Central memory CD4-positive, alpha-beta T cell (primary cell): ENCODE results near the gene AJAP1.

ENCODE experiments used
- DNase-seq: peaks from one replicate; pipeline ENCODE4 v3.0.0; 2022

Gene AJAP1

DNA sequence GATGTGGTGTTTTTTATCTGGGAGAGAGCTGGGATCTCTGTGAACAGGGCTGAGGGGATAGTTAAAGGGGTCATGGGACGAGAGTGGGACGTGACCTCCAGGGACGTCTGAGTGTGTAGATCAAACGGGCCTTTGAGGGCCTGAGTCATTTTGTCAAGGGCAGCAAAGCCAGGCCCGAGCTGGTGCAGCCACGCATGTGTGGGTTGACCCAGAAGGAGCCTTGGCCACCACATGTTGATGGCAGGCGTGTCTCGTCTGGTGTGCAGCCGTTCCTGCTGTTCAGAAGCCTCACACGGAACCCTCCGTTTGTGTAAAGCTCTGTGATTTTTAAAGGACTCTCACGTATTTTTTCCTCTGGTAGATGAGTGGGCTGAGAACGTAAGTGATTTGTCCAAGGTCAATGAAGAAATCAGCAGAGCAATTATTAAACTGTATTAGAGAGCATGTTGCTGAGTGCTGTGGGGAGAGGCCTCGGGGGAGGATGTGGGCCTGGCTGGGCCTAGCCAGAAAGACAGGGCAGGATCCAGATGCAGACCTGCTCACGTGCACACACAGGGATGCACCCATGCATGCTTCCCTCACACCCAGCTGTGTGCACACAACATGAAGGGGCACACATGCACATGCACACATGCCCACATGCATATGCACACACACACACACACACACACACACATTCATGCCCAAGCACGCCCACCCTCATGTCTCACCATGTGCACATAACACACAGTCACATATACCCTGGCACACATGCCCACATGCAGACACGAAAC lies 89.8 kb downstream of the AJAP1 start:
- DNase-seq, result no peak

DNA sequence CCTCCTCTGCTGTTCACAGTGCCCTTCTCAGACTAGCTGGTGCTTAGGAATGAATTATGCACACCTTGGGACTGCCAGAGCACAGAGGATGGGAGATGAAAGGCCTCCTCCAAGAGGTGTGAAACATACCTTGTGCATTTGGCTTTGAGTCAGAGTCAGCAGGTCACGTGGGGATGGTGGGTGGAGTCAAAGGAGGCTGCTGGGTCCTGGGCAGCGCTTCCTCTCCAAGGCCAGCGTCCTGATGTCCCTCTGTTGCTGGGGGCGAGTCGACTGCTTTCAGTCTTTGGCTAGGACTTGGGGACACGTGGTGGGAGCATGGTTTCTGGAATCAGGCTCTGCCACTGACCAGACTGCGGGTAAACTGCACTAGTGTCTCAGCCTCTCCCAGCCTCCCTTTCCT lies 91.2 kb downstream of the AJAP1 start:
- no peak for DNase-seq

DNA sequence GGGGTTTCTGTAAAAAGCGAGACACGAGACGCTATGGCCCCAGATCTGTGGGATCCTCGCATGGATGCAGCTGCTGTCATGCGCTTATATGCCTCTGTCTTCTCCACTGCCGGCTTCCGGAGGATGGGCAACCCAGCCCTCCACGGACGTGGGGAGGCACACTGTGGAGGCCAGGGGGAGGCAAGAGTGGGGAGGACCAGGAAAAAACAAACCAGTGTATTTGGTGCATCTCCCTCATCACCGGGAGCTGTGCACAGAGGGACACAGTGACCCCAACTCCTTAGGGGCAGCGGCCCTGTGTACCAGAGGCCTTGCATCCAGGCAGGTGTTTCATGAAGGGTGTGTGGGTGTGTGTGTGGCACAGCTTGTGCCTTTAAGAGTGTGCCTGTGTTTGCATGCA lies 95.0 kb downstream of the AJAP1 start:
- DNase-seq, result no peak

DNA sequence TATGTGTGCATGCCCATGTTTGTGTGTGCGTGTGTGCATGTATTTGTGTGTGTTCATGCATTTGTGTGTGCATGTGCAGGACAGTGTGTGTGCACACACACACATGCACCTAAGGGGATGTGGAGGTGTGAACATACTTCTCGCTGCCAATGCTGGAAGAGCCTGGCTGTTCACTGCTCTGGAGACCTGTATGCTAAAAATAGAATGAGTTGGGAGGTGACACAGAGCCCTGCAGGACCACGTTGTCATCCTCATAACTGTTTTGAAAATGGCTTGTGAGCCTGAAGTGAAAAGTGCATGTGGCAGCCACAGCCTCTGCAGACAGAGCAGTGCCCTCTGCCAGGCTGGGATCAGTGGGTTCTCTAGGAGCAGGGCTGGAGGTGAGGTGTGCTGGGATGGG lies 95.8 kb downstream of the AJAP1 start:
- no peak for DNase-seq

DNA sequence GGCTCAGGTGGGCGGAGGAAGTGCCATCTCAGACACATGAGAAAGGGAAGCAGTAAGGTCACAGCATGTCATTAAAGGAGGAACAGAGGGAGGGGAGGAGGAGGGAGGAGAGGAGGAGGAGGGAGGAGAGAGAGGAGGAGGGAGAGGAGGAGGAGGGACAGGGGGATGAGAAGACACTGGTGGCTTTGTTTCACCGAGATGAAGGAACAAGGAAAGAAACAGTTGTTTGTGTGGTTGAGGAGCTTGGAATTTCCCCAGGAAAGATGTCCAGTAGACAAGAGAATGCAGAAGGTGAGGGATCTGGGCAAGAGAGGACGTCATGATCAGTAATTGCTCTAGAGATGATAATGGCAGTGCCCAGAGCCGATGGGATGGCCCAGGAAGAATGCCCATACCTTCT lies 97.7 kb downstream of the AJAP1 start:
- DNase-seq, result no peak

DNA sequence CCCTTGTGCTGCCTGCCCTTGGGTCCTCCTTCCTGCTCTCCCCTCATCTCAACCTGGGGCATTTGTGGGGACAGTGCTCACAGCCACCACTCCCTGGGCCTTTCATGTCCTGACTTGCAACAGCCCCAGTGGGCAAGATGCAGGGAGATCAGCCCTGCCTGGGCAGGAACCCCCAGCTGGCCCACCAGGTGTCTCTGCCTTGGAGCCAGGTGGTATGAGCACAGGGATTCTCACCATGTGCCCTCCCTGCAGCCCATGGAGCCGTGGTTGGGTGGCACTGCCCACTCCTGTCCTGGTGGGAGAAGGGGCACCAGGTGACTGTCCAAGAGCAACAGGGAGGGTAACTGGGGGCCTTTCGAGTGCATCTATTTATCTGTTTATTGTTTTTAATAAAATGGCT lies 100.4 kb downstream of the AJAP1 start:
- no peak for DNase-seq

DNA sequence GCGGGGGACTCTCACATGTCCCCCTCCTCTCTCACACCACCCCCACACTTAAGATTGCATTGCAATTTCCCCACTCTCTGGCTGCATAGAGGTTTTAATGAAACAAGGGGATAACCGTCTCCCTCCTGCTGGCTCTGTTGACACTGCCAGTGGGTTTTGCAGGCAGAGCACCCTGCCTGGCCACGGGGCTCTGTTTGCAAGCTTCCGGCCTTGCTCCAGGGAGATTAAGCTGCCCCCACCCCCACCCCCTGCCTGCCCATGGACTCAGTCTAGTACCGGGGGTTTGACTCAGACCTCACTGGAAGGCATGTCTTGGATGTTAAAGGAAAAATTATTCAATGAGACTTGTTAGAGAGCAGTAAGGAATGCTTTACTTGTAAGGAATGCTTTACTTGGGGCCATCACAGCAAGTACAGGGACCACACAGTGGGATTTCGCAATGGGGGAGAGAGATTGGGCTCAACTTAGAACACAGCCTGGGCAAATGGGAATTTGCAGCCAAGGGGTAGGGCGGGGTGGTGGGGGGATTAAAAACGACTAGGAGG lies 101.0 kb downstream of the AJAP1 start:
- no peak for DNase-seq

DNA sequence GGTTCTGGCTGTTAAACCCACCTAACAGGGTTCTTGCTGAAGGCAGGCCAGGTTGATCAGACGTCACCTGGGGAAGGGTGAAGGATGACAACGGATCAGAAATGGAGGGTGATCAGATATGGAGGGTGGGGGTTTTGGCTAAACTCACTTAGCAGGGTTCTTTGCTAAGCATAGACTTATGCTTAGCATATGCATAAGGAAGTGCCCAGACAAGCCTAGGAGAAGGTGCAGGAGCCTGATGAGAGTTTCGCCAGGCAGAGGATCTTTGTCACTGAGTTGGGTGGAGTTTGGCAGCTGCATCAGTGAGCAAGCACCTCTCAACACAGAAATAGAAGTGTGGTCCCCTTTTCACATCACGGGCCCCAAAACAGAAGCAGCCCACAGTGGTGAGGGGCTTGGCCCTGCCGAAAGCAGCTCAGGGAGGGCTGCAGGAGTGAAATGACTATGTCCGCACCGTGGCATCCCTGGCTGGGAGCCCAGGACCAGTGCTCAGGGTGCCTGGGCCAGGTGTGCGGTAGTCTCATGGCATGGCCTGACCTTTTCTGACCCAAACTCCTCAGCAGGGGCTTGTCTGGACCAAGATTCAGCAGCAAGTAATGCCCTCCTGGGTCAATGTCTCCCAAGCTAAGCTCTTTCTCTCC lies 101.6 kb downstream of the AJAP1 start:
- no peak for DNase-seq

DNA sequence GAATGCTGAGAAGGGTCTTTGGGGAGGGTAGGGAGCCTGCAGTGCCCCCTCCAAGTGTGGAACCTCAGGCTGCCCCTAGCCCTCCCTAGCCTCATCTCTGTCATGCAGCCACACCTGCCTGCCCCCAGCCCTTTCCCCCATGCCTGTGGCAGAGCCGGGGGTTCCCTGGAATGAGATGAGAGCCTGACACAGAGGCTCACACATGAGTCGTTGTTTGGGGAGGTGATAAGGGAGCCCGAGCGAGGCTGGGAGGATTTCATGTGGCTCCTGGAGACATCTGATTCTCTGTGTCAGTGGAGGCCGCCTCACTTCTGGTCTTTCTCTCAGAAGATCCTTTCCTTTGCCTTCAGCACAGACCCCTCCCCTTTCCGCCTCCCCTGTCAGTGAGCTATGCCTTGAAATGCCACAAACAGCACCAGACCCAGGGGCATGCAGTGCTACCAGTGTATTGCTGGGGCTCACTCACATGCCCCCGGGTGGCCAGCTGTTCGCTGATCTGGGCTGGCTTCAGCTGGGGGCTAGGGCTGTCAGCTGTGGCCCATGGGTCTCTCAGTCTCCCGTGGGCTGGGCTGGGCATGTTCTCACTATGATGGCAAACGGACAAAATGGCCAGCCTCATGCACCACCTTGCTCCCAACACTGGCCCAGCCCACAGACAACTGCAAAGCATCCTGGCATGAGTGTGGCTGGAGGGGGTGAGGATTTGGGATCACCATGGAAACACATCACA lies 102.6 kb downstream of the AJAP1 start:
- no peak for DNase-seq

DNA sequence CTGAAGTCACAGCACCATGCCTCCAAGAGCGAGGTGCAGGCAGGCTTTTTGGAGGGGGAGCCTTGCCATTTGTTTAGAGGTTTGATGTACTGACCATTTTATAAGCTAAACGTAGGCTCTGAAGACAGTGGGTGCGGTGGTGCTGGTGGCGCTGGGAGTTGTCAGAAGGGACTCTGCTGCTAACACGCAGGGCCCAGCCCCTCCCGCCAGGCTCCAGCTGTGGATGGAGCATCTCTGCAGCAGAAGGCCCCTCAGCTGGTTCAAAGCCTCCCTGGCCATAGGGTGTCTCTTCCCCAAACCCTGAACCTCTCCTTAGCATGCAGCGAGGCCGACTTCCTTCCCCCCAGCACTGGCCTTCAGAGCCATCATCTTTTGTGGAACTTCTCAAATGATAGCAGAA lies 105.3 kb downstream of the AJAP1 start:
- DNase-seq, result no peak

DNA sequence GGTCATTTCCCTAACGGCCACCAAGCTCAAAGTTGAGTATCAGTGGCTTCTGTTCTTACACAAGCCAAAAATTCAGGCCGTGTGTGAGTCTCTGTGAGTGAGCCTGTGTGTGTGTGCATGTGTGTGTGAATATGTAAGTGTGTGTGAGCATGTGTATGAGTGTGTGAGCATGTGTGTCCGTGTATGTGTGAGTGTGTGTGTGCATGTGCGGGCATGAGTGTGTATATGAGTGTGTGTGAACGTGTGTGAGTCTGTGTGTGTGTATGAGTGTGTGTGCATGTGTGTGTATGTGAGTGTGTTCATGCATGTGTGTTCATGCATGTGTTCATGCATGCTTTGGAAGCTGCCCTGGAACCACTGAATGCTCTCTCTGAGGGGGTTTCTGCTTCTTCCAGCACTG lies 105.7 kb downstream of the AJAP1 start:
- no peak for DNase-seq

DNA sequence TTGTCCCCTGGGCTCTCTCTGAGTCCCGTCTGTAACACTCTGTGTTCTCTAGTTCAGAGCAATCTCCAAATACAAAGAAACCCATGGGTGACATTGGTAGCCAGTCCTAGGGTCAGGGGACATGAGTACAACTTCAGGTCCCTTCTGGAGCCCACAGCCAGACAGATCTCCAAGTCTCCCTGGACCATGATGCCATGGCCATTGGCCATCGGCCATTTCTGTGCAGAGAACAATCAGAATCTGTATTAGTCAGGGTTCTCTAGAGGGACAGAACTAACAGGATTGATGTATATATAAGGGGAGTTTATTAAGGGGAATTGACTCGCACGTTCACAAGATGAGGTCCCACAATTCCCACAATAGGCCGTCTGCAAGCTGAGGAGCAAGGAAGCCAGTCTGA lies 106.9 kb downstream of the AJAP1 start:
- DNase-seq, result no peak

DNA sequence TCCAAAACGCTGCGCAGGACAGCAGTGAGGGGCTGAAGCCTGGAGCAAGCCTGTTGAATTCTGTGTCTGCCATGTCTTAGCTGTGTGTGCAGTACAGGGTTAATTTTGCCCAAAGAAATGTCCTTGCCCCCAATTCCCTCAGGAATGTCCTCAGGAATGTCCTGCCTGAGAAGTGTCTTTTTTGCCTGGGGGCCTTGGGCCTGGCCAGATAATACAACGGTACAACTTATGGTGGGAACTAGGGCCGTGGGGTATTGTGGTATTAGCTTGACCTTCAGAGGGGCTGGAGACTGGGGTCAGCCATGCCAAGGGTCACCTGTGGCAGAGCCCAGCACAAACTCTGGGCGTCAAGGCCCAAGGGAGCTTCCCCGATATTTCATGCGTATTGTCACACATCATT lies 107.7 kb downstream of the AJAP1 start:
- no peak for DNase-seq

DNA sequence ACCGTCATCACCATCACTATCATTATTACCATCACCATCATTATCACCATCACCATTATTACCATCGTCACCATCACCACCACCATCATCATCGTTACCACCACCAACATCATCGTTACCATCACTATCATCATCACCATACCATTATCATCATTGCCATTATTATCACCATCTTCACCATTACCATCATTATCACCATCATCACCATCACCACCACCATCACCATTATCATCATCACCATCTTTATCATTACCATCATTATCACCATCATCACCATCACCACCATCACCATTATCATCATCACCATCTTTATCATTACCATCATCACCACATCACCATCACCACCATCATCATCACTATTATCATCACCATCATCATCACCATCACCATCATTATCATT lies 112.9 kb downstream of the AJAP1 start:
- DNase-seq, result no peak

DNA sequence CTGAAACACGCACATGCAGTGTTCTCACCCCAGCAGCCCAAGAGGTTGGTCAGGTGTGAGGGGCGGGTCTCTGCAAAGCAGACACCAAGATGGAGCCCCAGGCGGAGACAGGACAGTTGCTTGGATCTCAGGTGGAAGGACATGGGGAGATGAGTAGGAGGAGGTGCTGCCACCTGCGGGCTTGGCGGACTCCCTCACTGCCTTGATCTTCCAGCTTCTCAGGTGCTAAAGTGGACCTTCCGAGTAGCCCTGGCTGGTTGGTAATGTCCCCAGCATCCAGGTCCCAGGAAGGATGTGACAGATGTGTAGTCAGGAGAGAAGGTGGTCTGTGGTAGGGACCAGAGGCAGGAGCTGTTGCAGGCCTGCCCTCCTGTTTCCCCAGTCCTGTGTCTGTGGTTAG lies 114.1 kb downstream of the AJAP1 start:
- DNase-seq, result no peak

DNA sequence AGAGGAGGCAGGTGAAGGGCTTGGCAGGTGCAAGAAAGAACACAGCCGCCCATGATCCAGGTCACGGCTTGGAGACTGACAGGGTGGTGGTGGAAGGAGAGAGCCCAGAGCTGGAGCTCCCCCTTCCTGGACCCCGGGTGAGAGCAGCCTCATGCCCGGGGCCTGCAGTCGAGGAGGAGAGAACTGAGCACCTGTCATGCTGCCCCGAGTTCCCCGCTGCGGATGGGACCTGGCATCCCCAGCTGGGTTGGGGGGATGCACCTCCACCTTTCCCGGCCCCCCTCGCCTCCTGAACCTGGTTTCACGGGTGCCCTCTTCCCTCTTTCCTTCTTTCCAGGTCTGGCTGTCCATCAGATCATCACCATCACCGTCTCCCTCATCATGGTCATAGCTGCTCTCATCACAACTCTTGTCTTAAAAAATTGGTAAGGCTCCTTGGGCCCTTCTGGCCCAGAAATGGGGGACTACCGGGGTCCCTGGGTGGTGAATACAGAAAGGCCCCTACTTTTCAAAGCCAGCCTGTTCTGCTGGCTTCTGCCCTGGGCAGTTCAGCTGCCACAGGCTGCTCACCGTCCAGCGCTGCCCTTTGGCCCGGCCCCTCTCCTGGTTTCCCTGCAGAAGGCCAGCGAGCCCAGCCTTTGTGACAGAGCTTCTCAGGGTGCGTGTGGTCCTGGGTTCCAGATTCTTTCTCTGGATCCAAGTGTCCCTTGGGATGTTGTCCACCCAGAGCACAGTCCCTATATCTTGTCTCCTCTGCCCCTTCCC lies 115.3 kb downstream of the AJAP1 start:
- DNase-seq, result no peak

DNA sequence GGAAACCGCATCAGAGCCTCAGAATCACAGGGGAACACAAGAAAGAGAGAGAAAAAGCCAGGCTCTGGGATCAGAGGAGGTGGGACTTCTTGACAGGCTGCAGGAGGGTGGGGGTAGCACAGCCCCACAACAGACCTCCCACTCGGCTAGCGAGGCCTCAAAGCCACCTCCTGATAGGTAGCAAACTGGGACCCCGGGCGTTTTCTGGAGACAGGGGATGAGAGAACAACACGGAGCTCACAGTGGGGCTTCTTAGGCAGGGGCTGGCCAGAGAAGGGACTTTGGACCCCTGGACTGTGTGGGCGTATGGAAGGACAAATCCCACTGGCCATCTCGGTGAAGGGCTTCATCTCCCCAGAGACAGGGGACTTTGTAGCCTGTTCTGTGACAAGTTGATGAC lies 116.3 kb downstream of the AJAP1 start:
- DNase-seq, result no peak

DNA sequence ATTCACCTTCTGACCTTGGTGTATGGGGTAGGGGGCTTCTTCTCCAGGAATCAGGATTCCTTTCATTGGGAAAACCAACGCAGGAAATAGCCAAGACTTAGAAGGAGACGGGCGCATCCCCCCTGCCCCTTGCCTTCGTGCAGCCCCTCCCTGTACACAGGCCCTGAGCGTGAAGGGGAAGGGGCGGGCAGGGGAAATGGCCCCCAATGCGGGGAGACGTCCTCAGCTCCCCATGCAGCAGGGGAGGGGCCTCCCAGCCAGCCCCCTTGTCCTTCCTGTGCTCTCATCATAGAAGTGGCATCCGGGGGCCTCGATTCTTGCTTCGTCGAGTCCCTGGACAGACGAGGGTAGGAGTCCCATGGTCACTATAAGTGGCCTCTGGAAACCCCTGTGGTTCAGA lies 116.9 kb downstream of the AJAP1 start:
- DNase-seq, result no peak

DNA sequence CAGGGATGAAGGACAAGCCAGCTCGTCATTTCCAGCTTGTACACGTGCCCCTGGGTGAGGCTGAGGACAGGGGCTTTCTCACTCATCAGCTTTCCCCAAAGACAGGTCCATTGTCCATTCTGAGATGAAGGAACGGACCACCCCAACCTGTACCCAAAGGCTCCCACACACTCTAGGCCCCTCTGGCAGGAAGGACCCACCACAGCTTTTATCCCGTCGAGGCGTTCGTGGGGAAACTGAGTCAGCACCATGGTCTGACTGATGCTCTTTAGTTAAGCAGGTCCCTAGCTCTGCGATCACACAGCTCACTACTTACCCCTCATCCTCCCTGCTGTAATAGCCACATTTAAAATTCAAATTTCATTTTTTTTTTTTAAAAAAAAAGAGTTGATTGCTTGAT lies 117.3 kb downstream of the AJAP1 start:
- no peak for DNase-seq

DNA sequence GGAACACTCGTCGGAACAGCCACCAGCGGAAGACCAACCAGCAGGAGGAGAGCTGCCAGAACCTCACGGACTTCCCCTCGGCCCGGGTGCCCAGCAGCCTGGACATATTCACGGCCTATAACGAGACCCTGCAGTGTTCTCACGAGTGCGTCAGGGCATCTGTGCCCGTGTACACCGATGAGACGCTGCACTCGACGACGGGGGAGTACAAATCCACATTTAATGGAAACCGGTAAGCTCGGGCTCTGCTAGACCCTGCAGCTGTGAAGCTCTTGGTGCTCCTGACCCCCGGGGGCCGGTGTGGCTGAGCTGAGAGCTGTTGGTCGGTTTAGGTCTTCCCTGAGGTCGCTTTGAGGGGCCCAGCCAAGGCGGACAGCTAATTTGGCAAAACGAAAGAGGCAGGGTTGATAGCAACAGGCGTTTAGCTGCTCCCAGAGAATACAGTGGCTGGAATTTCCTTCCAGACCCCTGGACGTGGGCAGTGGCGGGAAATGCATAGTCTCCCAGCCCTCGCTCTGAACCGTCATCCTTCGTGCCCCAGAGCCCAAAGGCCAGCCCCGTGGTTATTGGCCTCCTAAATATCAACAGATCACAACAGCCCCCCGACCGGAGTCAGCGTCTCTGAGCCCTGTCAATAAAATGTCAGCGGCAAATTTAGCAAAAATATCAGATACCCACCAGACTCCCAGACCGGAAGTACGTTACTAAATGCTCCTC lies 118.0 kb downstream of the AJAP1 start:
- no peak for DNase-seq

DNA sequence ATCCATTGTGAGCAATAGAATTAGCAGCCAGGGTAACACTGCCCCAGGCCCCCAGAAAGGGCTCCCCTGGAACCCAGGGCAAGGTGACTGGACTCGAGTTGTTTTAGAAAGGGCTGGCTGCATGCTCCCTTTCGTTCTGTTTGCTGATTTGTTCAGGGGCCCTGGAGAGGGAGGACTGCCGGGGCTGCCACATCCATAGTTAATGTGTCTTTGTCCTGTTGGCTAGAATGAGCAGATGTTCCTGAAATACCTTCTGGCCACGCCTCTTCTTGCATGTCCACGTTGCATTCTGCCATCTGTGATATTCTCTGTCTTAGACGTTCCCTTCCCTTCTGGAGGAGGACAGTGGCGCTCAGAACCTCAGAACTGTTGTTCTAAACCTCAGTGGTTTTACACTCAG lies 118.8 kb downstream of the AJAP1 start:
- DNase-seq, result no peak

DNA sequence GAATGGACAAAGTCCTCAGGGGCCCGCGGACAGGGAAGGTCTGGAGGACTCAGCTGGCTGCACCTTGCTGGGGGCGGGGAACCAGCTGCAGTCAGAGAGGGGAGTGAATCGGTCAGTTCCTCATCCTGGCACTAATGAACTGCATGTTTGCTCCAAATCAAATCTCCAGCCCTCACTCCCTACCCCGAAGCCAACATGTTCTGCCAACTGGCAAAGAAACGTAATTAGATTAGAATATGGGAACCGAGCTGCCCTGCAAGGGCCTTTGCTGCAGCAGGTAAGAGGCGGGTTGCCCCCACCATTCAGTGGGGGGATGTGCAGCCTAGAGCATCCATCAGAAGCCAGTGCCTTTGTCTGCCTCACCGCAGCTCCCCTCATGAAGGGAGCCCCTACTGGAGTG lies 121.1 kb downstream of the AJAP1 start:
- DNase-seq, result no peak
